ENCODE measurements around the gene ETFDH. TPM values are rescaled to one million over a fixed set of nuclear protein-coding genes. Genes with fewer than 3 reads are reported as not detected.

Gene ETFDH
- total RNA-seq, 1 experiment from 2014 or later, result 12.4 TPM

- no peaks in the 10 kb centered on the region for H3K4me1 Mint-ChIP-seq
- no peak for ATAC-seq
- no peaks in the 10 kb centered on the region for H3K36me3 Mint-ChIP-seq
- DNase-seq (ENCODE audit: low spot score), result no peak
- H3K9me3 Mint-ChIP-seq, result peaks cover 5% of the 10 kb centered on the region
- CTCF ChIA-PET, result no interaction called here
- no peak overlapping the region for H3K27ac Mint-ChIP-seq
- no peak overlapping the region for H3K4me3 Mint-ChIP-seq
- TF ChIP-seq CREM (CRISPR knock-in tag; IDR thresholded peaks at IDR 0.05) (no peak), GTF2I (CRISPR knock-in tag; conservative IDR thresholded peaks at IDR 0.05) (no peak), ZNF416 (CRISPR knock-in tag; IDR thresholded peaks at IDR 0.05) (no peak), ATF6 (CRISPR knock-in tag; IDR thresholded peaks at IDR 0.05) (no peak), ATF1 (CRISPR knock-in tag; IDR thresholded peaks at IDR 0.05) (no peak), USF1 (CRISPR knock-in tag; IDR thresholded peaks at IDR 0.05) (no peak), ELF4 (CRISPR knock-in tag; IDR thresholded peaks at IDR 0.05; ENCODE audit: low read depth) (no peak), SMAD4 (CRISPR knock-in tag; IDR thresholded peaks at IDR 0.05) (no peak), NFYB (CRISPR knock-in tag; conservative IDR thresholded peaks at IDR 0.05; ENCODE audit: low read depth) (no peak), EMX1 (CRISPR knock-in tag; IDR thresholded peaks at IDR 0.05) (no peak), FOXK1 (CRISPR knock-in tag; IDR thresholded peaks at IDR 0.05) (no peak), OVOL2 (CRISPR knock-in tag; IDR thresholded peaks at IDR 0.05; ENCODE audit: borderline replicate concordance) (no peak), AFF4 (CRISPR knock-in tag; IDR thresholded peaks at IDR 0.05; ENCODE audit: borderline replicate concordance) (no peak), ZNF671 (CRISPR knock-in tag; IDR thresholded peaks at IDR 0.05) (no peak), ETV6 (CRISPR knock-in tag; IDR thresholded peaks at IDR 0.05) (no peak), FOXJ3 (CRISPR knock-in tag; IDR thresholded peaks at IDR 0.05; ENCODE audit: borderline replicate concordance) (no peak), ZNF425 (CRISPR knock-in tag; conservative IDR thresholded peaks at IDR 0.05) (no peak), ARID4B (CRISPR knock-in tag; IDR thresholded peaks at IDR 0.05; ENCODE audit: borderline replicate concordance) (no peak)
- no peaks in the 10 kb centered on the region for H3K27me3 Mint-ChIP-seq (ENCODE audit: low read depth)
- POLR2A ChIA-PET, result no interaction called here
These were observed 35.5 kb upstream of the ETFDH start for GRCh38 chr4:158636619-158637018.

Data from WTC11 (cell line).